IgD-negative memory B cell (primary cell): ENCODE results near the gene SEC61B. TPM values are rescaled to one million over a fixed set of nuclear protein-coding genes. Genes with fewer than 3 reads are reported as not detected.

Source experiments
- H3K27ac Mint-ChIP-seq, 3 donors: one replicate each; pipeline ENCODE4 v1.8.0; 2020 to 2022; ENCODE audit warnings: mild to moderate bottlenecking in 3 of 3, mixed read lengths in 3 of 3, moderate library complexity in 1 of 3
- H3K27me3 Mint-ChIP-seq: one replicate; pipeline ENCODE4 v1.8.0; 2021; ENCODE audit warnings: mixed read lengths
- H3K36me3 Mint-ChIP-seq: one replicate; pipeline ENCODE4 v1.8.0; 2020; ENCODE audit warnings: mild to moderate bottlenecking, mixed read lengths
- H3K4me1 Mint-ChIP-seq, 3 donors: one replicate each; pipeline ENCODE4 v1.8.0; 2020 to 2022; ENCODE audit warnings: mixed read lengths in 3 of 3, mild to moderate bottlenecking in 1 of 3
- H3K4me3 Mint-ChIP-seq, 4 donors: one replicate each; pipeline ENCODE4 v1.8.0; 2020 to 2022; ENCODE audit warnings: mild to moderate bottlenecking in 4 of 4, mixed read lengths in 4 of 4, moderate library complexity in 3 of 4
- H3K9me3 Mint-ChIP-seq, 3 donors: one replicate each; pipeline ENCODE4 v1.8.0; 2020 to 2021; ENCODE audit warnings: mixed read lengths in 3 of 3, mild to moderate bottlenecking in 1 of 3
- polyA plus RNA-seq: library from polyadenylated mRNA; unstranded; fragments of 300-500 nt; fragmentation: Illumina TruSeq; gene quantifications from one replicate; pipeline ENCODE4 v1.2.3, GENCODE V29; 2021

The SEC61B gene
- polyA plus RNA-seq, 1 donor from 2014 or later = 298 TPM

DNA sequence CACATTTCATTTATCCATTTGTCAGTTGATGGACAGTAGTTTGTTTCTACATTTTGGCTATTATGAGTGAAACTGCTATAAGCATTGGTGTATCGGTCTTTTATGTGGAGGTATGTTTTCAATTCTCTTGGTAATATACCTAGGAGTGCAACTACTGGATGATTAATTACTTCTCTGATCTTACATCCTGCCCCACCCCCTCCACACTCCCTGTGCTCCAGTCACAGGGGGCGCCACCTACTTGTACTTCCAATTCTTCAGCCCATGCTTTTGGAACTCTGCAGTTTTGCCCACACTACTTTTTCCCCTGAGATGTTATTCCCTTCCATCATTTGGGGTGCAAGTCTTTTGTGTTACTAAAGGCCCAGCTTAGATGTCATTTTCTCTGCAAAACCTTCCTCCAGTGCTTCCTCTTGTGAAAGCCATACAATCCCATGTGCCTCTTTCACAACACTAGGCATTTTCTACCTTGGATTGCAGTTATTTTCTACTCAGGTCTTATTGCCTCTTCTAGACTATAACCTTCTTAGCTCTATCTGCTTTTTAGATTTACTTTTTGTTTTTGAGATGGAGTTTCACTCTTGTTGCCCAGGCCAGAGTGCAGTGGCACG is 42.1 kb downstream of the SEC61B start:
- Mint-ChIP-seq H3K27me3 (no peaks in the 10 kb centered on the region), H3K4me1 (peaks cover 10 to 27% (median 21%) of the 10 kb centered on the region in 3 donors), H3K27ac (no peak overlapping the region), H3K9me3 (no peaks in the 10 kb centered on the region), H3K36me3 (peaks cover 6% of the 10 kb centered on the region), H3K4me3 (no peak overlapping the region)

DNA sequence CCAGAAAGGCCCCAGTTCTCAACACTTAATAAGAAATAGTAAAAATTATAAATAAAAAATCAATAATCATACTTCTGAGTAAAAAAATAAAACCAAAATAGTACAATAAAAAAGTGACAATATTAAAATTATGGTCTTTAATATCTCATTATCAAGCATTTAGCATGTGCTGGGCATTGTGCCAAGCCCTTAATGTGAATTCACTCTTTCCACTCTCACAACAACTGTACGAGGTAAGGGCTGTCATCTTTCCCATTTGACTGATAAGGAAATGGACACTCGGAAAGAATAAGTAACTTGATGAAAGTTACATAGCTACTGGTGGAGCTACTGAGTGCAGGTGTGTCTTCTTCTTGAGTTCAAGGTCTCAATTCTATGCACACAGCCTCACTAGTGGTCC is 43.6 kb downstream of the SEC61B start:
- peaks cover 6% of the 10 kb centered on the region for H3K36me3 Mint-ChIP-seq
- H3K27ac Mint-ChIP-seq = no peak overlapping the region
- H3K4me3 Mint-ChIP-seq = no peak overlapping the region

DNA sequence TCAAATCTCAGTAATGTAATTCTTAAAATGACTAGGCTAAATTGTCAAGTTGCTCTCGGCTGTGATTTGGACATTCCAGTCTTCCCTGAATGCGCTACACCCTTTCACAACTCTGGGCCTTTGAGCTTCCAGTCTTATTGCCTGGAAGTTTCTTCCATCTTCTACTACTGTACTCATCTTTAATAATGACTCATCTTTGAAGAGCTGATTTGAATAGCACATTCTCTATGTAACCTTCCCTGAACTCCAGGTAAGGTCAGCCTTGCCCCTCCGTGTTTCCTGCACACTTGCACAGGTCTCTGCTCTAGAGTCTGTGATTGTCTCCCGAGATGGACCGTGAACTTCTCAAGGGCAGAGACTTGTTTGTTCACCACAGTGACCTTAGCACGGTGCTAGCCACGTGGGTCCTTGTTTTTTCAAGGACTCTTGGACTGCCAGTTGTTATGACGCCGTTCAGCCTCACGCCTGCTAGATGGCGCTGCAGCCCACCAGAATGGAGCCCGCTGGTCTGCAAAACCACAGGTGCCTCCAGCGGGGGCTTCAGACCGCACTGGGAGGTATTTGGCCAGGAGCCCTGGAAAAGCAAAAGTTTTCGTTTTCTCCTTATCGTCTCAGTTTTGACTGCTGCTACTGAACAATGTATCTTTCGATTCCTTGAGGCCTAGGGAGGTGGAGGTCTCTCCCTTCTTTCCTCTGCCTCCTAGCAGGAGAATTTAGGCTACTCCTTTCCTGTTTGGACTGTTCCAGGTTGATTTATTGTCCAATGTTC is 44.4 kb downstream of the SEC61B start:
- H3K27me3 Mint-ChIP-seq = no peaks in the 10 kb centered on the region
- H3K27ac Mint-ChIP-seq = peak overlapping the region in 1 of 3 donors; percentile 81
- no peaks in the 10 kb centered on the region for H3K9me3 Mint-ChIP-seq
- H3K36me3 Mint-ChIP-seq = peaks cover 4% of the 10 kb centered on the region
- peak overlapping the region in 2 of 4 donors; percentile 36 to 89 for H3K4me3 Mint-ChIP-seq
- peaks cover 10 to 24% (median 17%) of the 10 kb centered on the region in 3 donors for H3K4me1 Mint-ChIP-seq

More for the DNA sequence above, 43.6 kb downstream of the SEC61B start:
- Mint-ChIP-seq H3K27me3 (no peaks in the 10 kb centered on the region), H3K4me1 (peaks cover 10 to 24% (median 17%) of the 10 kb centered on the region in 3 donors), H3K9me3 (no peaks in the 10 kb centered on the region)

DNA sequence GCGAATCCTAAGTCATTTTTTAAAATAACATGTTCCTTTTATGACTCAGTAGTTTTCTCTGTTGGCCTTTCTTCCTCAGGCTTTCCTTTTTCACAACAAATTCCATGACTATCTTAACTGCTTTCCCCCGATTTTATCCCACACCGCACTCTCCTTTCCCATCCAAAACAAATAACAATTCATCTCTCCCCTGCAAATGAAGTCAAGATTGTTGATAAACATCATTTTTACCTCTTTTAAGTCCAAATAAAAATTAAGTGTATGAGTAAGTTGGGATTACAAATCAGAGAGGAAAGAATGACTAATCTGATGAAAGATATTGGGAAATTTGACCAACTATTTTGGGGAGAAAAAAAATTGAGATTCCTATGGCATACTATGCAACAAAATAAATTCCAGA is 47.3 kb downstream of the SEC61B start:
- Mint-ChIP-seq H3K27me3 (no peaks in the 10 kb centered on the region), H3K9me3 (peaks cover 0 to 1% (median 0%) of the 10 kb centered on the region in 3 donors), H3K36me3 (peaks cover 4% of the 10 kb centered on the region), H3K4me1 (peaks cover 9 to 17% (median 9%) of the 10 kb centered on the region in 3 donors), H3K4me3 (no peak overlapping the region), H3K27ac (no peak overlapping the region)

DNA sequence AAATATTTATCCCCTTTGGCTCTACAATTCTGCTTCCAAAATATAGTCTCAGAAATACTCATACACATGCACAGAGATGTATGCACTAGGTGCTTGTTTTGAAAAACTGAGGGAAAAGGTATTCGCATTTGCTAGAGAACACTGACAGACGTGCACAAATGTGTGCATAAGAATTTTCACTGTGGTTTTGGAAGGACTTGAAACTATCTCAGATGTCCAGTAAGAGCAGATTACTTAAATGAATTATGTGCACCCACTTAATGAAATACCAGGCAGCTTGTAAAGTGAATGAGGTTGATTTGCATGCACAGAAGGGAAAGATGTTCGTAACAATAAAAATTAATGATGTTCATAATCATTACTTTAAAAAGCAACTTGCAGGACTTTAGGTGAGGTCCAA is 48.4 kb downstream of the SEC61B start:
- peaks cover 4% of the 10 kb centered on the region for H3K36me3 Mint-ChIP-seq
- H3K27ac Mint-ChIP-seq = no peak overlapping the region
- H3K27me3 Mint-ChIP-seq = no peaks in the 10 kb centered on the region
- peaks cover 0 to 1% (median 0%) of the 10 kb centered on the region in 3 donors for H3K9me3 Mint-ChIP-seq
- H3K4me3 Mint-ChIP-seq = no peak overlapping the region
- H3K4me1 Mint-ChIP-seq = peaks cover 9 to 12% (median 9%) of the 10 kb centered on the region in 3 donors

DNA sequence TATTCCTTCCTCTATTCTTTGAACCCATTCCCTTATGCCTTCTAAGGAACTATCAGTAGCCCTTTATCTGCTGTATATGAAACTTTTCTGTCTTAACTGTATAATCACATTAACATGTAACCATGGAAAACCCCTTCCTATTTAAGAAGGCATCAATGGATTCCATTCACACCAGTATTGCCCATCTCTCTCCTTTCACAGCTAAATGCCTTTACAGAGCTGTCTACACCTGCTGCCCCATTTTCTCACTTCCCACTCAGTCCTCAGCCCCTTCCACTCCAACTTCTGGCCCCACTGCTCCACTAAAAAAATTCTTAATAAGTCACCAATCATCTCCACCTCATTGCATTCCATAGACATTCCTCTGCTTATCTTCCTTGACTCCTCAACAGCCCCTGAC is 50.8 kb downstream of the SEC61B start:
- Mint-ChIP-seq H3K27me3 (peaks cover 6% of the 10 kb centered on the region), H3K4me3 (no peak overlapping the region), H3K9me3 (peaks cover 0 to 1% (median 0%) of the 10 kb centered on the region in 3 donors), H3K36me3 (no peaks in the 10 kb centered on the region), H3K4me1 (no peaks in the 10 kb centered on the region), H3K27ac (no peak overlapping the region)

DNA sequence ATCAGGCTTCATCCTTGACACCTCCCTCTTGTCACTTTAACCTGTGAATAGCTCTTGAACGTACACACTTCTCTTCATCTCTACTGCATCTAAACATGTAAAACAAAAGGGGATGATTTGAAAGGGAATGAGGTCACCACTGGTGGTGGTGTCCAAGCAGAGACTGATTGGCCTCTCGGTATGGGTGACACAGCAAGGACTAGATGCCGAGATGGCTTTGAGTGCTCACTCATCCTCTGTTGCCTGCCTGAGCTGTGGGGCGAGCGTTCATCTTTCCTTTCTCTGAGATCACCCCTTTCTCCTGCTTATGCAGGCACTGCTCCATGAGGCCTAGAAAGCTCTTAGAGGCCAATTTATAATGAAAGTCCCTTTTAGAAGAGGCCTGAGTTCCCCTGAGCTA is 51.9 kb downstream of the SEC61B start:
- Mint-ChIP-seq H3K36me3 (no peaks in the 10 kb centered on the region), H3K27me3 (peaks cover 6% of the 10 kb centered on the region), H3K9me3 (peaks cover 0 to 1% (median 0%) of the 10 kb centered on the region in 3 donors), H3K4me3 (no peak overlapping the region), H3K4me1 (no peaks in the 10 kb centered on the region), H3K27ac (no peak overlapping the region)

DNA sequence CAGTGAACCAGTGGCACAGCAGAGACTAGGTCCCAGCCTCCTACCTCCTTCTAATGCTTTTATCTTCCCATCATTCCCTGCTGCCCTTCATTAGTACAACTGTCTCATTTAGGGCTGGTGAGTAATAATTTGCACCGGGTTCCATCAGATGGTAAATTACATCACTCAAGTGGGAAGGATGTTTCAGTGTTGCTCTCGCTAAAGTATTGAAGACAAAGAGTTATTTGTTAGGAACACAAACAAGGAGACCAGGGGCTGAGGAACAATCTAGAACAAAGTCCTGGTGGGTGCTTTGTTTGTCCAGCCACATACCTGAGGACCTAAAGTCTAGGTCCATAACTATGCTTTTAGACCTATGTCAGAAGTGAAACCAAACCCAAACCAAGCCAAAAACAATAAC is 52.4 kb downstream of the SEC61B start:
- peaks cover 0 to 1% (median 0%) of the 10 kb centered on the region in 3 donors for H3K9me3 Mint-ChIP-seq
- no peak overlapping the region for H3K27ac Mint-ChIP-seq
- H3K36me3 Mint-ChIP-seq = no peaks in the 10 kb centered on the region
- no peaks in the 10 kb centered on the region for H3K4me1 Mint-ChIP-seq
- peaks cover 6% of the 10 kb centered on the region for H3K27me3 Mint-ChIP-seq
- no peak overlapping the region for H3K4me3 Mint-ChIP-seq

Other genes with a start within 250 kb of the SEC61B start
- gene TGFBR1, start 117.2 kb upstream of the SEC61B start, polyA plus RNA-seq = 9.2 TPM
- 24.7 TPM for gene ALG2, start 340 bp upstream of the SEC61B start, polyA plus RNA-seq